Right cardiac atrium (tissue), 5 donors: ENCODE data around the gene SBNO1. TPM values are rescaled to one million over a fixed set of nuclear protein-coding genes. Genes with fewer than 3 reads are reported as not detected.
"Not testable (repeated sequence)": the region's sequence is repeated elsewhere in the genome, so short reads cannot be mapped to it uniquely, and the experiment has no call there.

Experiments
- ATAC-seq, 2 donors: fragments of 200-7000 bp; cut with Tn5 transposase; one replicate each; pipeline versions ENCODE4 v1.8.0 to v1.9.1; 2020; ENCODE audit warnings: moderate library complexity in 2 of 2, mild to moderate bottlenecking in 1 of 2
- DNase-seq, 3 donors: peaks; one replicate each; pipeline ENCODE4 v3.0.0-alpha.2; 2020
- H3K27ac ChIP-seq: one replicate; pipeline ENCODE4 v1.5.1; 2013; ENCODE audit warnings: mild to moderate bottlenecking, low read length, control low read depth, moderate library complexity
- H3K27me3 ChIP-seq: one replicate; pipeline ENCODE4 v1.6.1; 2013; ENCODE audit not compliant: control insufficient read depth, insufficient read depth
- H3K4me1 ChIP-seq: one replicate; pipeline ENCODE4 v1.6.1; 2013; ENCODE audit warnings: low read length; ENCODE audit not compliant: control insufficient read depth, insufficient read depth
- H3K4me3 ChIP-seq: one replicate; pipeline ENCODE4 v1.5.1; 2013; ENCODE audit warnings: low read length, control low read depth
- H3K9me3 ChIP-seq: one replicate; pipeline ENCODE4 v1.6.1; 2013; ENCODE audit warnings: low read length; ENCODE audit not compliant: control insufficient read depth
- WGBS: extraction: QIAGEN DNeasy Blood & Tissue Kit; methylation state at CpG from one replicate; pipeline ENCODE4 v1.1.7; 2013; 5-methylcytosine and 5-hydroxymethylcytosine counted together
- intact Hi-C, 4 donors: fragments of 100-400 bp; cut with DNase I; formaldehyde crosslinking; loops; one replicate each; pipeline versions ENCODE4 v1.11.0 to v1.14.0; 2022 to 2023
- polyA plus RNA-seq: library from polyadenylated mRNA; stranded (reverse); fragments of 200-250 nt; gene quantifications from one replicate; pipeline ENCODE4 v1.2.3, GENCODE V29; 2013
- total RNA-seq, 4 donors: library from RNA; stranded (reverse); fragmentation: NEBNext Ultra II Directional; extraction: Animal tissue kit (Norgen Biotek cat#: 25700); gene quantifications; one replicate each; pipeline ENCODE4 v1.2.1, GENCODE V29; 2021
- donor health status: healthy with polysubstance abuse.
- donor health status: DM: no; HTN: yes; CAD: no.
- donor health status: DM: no; HTN: no; CAD: no.
- donor health status: DM: no; HTN: yes; CAD: no; lungs with severe emphysema.
- donor health status: DM: yes; HTN: yes; CAD: no.

SBNO1 gene
- total and polyA plus RNA-seq, 5 donors = 5.7 to 28.7 (median 25.8) TPM

DNA sequence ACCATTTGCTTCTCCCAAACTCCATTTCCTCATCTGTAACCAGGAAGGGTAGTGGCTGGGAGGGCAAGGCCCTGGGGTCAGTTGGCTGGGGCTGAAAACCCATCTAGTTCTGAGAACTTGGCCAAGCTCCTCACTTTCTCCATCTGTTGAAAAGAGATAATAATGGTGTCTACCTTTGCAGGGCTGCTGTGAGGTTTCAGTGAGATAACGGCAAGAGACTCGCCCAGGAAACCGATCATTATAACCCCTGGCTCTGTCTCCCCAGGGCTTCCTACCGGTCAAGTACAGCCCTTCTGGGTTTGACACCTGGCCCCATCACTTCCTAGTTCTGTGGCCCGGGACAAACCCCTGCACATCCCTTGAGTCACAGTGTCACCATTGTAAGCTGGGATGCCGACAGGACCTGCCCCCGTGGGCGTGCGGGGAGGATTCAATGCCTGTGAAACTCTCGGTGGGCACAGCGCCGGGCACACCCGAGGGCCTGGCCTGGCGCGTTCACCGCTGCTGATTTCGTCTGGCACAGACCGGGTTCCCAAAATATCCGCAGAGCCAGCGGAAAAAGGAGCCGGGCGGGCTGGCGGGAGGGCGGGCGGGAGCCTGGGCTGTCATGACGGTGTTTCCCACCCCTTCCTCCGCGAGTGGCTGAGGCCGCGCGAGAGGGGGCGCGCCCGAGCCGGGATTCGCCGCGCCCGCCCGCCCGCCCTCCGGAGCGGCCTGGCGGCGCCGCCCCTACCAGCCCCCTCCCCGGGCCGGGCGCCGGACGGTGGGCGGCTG lies 23.7 kb upstream of the SBNO1 start:
- no peaks in the 10 kb centered on the region for H3K9me3 ChIP-seq
- ATAC-seq (peak; percentile 67 to 71), DNase-seq (peak; percentile 83 to 92 (median 92))
- H3K4me1 ChIP-seq = peaks cover 9% of the 10 kb centered on the region
- H3K27ac ChIP-seq = peak overlapping the region; percentile 59
- no peaks in the 10 kb centered on the region for H3K27me3 ChIP-seq
- H3K4me3 ChIP-seq = peak overlapping the region; percentile 98
- intact Hi-C loops = no loop called here
- under 1% methylated on average over 52 of the region's 52 CpGs for WGBS

GRCh38 chr12:123387508-123388176 lies 23.0 kb upstream of the SBNO1 start:
- no peaks in the 10 kb centered on the region for H3K27me3 ChIP-seq
- 52% methylated on average over 8 of the region's 8 CpGs for WGBS
- intact Hi-C loops = no loop called here
- peak overlapping the region; percentile 59 for H3K27ac ChIP-seq
- H3K4me1 ChIP-seq = peaks cover 9% of the 10 kb centered on the region
- DNase-seq = no peak
- no peaks in the 10 kb centered on the region for H3K9me3 ChIP-seq
- no peak for ATAC-seq
- H3K4me3 ChIP-seq = no peak overlapping the region

DNA sequence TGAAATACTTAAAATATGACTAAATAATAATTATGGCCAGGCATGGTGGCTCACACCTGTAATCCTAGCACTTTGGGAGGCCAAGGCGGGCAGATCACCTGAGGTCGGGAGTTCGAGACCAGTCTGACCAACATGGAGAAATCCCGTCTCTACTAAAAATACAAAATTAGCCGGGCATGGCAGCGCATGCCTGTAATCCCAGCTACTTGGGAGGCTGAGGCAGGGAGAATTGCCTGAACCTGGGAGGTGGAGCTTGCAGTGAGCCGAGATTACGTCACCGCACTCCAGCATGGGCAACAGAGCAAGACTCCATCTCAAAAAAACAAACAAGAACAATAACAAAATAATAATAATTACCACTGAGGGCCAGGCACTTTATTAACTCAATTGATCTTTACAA lies 20.9 kb upstream of the SBNO1 start:
- 93% methylated on average over 9 of the region's 9 CpGs for WGBS
- ATAC-seq, H3K9me3 ChIP-seq, intact Hi-C loops, H3K27ac ChIP-seq, H3K27me3 ChIP-seq, DNase-seq, H3K4me3 ChIP-seq, H3K4me1 ChIP-seq: not testable (repeated sequence)

DNA sequence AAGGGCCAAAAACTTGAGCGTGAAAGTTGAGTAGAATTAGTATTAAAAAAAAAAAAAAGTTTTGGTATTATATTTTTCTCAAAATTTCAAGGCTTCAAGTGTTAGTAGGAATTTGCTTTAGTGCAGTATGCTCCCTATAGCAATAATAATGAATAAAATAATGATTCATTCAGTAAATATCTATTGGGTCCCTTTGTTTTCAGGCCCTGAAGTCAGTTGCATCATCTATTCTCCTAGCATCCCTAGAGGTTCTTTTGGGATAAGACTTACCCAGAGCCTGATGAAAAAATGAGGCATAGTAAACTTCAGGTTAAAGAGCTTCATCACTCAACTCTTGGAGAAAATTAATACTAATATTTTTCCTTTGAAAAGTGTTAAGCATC lies 20.3 kb upstream of the SBNO1 start:
- Histone ChIP-seq H3K27me3 (no peaks in the 10 kb centered on the region), H3K4me1 (no peaks in the 10 kb centered on the region), H3K4me3 (peak overlapping the region; percentile 64), H3K27ac (no peak overlapping the region), H3K9me3 (no peaks in the 10 kb centered on the region)
- ATAC-seq (no peak), DNase-seq (no peak)
- 13% methylated on average over 1 of the region's 1 CpG for WGBS
- intact Hi-C loops = no loop called here

GRCh38 chr12:123384318-123384993 lies 19.8 kb upstream of the SBNO1 start:
- H3K4me3 ChIP-seq = peak overlapping the region; percentile 64
- H3K4me1 ChIP-seq = no peaks in the 10 kb centered on the region
- H3K27ac ChIP-seq = peak overlapping the region; percentile 4
- DNase-seq (peak in 2 of 3 donors; percentile 33 to 54), ATAC-seq (no peak)
- intact Hi-C loops = no loop called here
- no peaks in the 10 kb centered on the region for H3K27me3 ChIP-seq
- 1% methylated on average over 41 of the region's 41 CpGs for WGBS
- H3K9me3 ChIP-seq = no peaks in the 10 kb centered on the region

DNA sequence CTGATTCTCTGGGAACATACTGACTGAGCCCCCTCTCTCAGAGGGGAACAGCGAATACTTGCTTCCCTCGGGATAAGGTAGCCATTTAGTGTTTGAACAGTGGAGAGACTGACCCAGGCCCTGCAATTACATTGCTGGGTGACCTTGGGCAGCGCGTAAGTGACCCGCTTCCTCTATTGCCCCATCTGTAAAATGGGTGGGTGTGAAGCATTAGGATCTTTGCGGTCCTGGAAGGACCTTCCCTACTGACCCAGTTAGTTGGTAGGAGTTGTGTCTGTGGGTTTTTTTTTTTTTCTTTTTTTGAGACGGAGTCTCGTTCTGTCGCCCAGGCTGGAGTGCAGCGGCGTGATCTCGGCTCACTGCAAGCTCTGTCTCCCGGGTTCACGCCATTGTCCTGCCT lies 18.0 kb upstream of the SBNO1 start:
- intact Hi-C loops = no loop called here
- no peaks in the 10 kb centered on the region for H3K9me3 ChIP-seq
- no peak overlapping the region for H3K27ac ChIP-seq
- WGBS = 93% methylated on average over 14 of the region's 14 CpGs
- DNase-seq (no peak), ATAC-seq (no peak)
- no peak overlapping the region for H3K4me3 ChIP-seq
- no peaks in the 10 kb centered on the region for H3K27me3 ChIP-seq
- H3K4me1 ChIP-seq = no peaks in the 10 kb centered on the region

DNA sequence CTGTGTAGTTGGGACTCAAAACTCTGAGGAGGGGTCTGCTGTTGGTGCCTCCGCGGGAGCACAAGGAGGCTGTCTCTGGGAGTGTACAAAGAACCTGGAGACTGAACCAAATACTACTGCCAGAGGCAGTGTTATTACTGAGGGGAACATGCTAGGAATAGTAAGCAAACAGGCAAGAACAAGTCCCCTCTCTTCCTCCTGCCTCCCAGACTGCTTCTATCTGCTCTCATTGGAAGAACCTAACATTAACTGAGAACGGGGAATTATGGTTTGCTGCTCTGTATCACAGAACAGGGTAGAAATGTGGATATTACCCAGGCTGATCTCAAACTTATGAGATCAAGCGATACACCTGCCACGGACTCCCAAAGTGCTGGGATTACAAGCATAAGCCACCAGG lies 14.7 kb upstream of the SBNO1 start:
- Histone ChIP-seq H3K4me3 (no peak overlapping the region), H3K9me3 (no peaks in the 10 kb centered on the region), H3K27me3 (no peaks in the 10 kb centered on the region), H3K27ac (no peak overlapping the region), H3K4me1 (no peaks in the 10 kb centered on the region)
- no peak for ATAC-seq
- DNase-seq = no peak
- 87% methylated on average over 5 of the region's 5 CpGs for WGBS
- intact Hi-C loops = no loop called here

DNA sequence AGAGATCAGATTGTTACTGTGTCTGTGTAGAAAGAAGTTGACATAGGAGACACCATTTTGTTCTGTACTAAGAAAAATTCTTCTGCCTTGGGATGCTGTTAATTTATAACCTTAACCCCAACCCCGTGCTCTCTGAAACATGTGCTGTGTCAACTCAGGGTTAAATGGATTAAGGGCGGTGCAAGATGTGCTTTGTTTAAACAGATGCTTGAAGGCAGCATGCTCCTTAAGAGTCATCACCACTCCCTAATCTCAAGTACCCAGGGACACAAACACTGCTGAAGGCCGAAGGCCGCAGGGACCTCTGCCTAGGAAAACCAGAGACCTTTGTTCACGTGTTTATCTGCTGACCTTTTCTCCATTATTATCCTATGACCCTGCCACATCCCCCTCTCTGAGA lies 7.8 kb upstream of the SBNO1 start:
- H3K4me3 ChIP-seq, H3K27me3 ChIP-seq, intact Hi-C loops, H3K9me3 ChIP-seq, ATAC-seq, H3K27ac ChIP-seq, DNase-seq, H3K4me1 ChIP-seq: not testable (repeated sequence)
- WGBS = 68% methylated on average over 5 of the region's 5 CpGs

GRCh38 chr12:123371667-123372368 lies 7.2 kb upstream of the SBNO1 start:
- H3K4me1 ChIP-seq, ATAC-seq, H3K4me3 ChIP-seq, DNase-seq, H3K27me3 ChIP-seq, H3K9me3 ChIP-seq, intact Hi-C loops, H3K27ac ChIP-seq: not testable (repeated sequence)
- 92% methylated on average over 48 of the region's 48 CpGs for WGBS

GRCh38 chr12:123369229-123369628 lies 4.6 kb upstream of the SBNO1 start:
- Histone ChIP-seq H3K4me1 (no peaks in the 10 kb centered on the region), H3K27ac (no peak overlapping the region), H3K4me3 (no peak overlapping the region), H3K9me3 (no peaks in the 10 kb centered on the region), H3K27me3 (no peaks in the 10 kb centered on the region)
- intact Hi-C loops = no loop called here
- no peak for ATAC-seq
- no peak for DNase-seq
- WGBS = 93% methylated on average over 5 of the region's 5 CpGs

- 94% methylated on average over 7 of the region's 7 CpGs for WGBS
- ATAC-seq, H3K27ac ChIP-seq, H3K27me3 ChIP-seq, intact Hi-C loops, DNase-seq, H3K4me1 ChIP-seq, H3K9me3 ChIP-seq, H3K4me3 ChIP-seq: not testable (repeated sequence)
Measured at GRCh38 chr12:123368431-123368830, 3.8 kb upstream of the SBNO1 start.
